B cell (primary cell): ENCODE results near the gene RER1. TPM values are rescaled to one million over a fixed set of nuclear protein-coding genes. Genes with fewer than 3 reads are reported as not detected.

Experiments used
- ATAC-seq: fragments of 200-7000 bp; cut with Tn5 transposase; one replicate; pipeline ENCODE4 v1.10.0; 2021; ENCODE audit warnings: low read depth, mild to moderate bottlenecking, moderate number of reproducible peaks, moderate library complexity
- CTCF ChIA-PET: fragments of 350-600 bp; sonication (Branson Sonifier 250); formaldehyde crosslinking; loops from one replicate; lab custom pipeline; 2021; ENCODE audit warnings: antibody characterized with exemption, inconsistent platforms; lab: Charles Lee
- POLR2A ChIA-PET: fragments of 350-600 bp; sonication (Branson Sonifier 250); formaldehyde crosslinking; loops from one replicate; lab custom pipeline; 2021; ENCODE audit warnings: antibody characterized with exemption; lab: Charles Lee
- DNase-seq: peaks from one replicate; pipeline ENCODE4 v3.0.0; 2013
- H2AFZ ChIP-seq: 2 replicates; pipeline ENCODE4 v1.6.1; 2012; ENCODE audit warnings: mild to moderate bottlenecking, low read depth, low read length; ENCODE audit not compliant: insufficient read depth, poor library complexity, severe bottlenecking
- H3K27ac ChIP-seq, 2 donors: 1 replicate in 1 of 2; 2 replicates in 1 of 2; pipeline ENCODE4 v1.5.1; 2012 to 2013; ENCODE audit warnings: low read length in 2 of 2, mild to moderate bottlenecking in 2 of 2, moderate library complexity in 1 of 2
- H3K27me3 ChIP-seq, 4 experiments: fragments of 200-600 bp in 1 of 4; sonication (generic) in 1 of 4; replicated peaks in 1 of 4; 1 replicate in 2 of 4; 2 replicates in 2 of 4; pipeline versions ENCODE4 v1.6.1 to v1.7.0; 2013 to 2016; ENCODE audit warnings: low read length in 3 of 4, mild to moderate bottlenecking in 2 of 4, mixed read lengths in 1 of 4, moderate library complexity in 1 of 4; ENCODE audit not compliant: insufficient read depth in 4 of 4, control insufficient read depth in 3 of 4; ENCODE audit errors: control extremely low read depth in 1 of 4
- H3K36me3 ChIP-seq, 2 experiments: replicated peaks in 1 of 2; 1 replicate in 1 of 2; 2 replicates in 1 of 2; pipeline versions ENCODE4 v1.6.1 to v1.7.1; 2013; ENCODE audit warnings: low read length in 1 of 2; ENCODE audit not compliant: insufficient read depth in 2 of 2, control insufficient read depth in 1 of 2; ENCODE audit errors: control extremely low read depth in 1 of 2, extremely low read depth in 1 of 2
- H3K4me1 ChIP-seq, 2 donors: fragments of 200-600 bp in 1 of 2; sonication (generic) in 1 of 2; 1 replicate in 1 of 2; 2 replicates in 1 of 2; pipeline versions ENCODE4 v1.5.1 to v1.6.1; 2013 to 2017; ENCODE audit warnings: low read length in 2 of 2; ENCODE audit not compliant: control insufficient read depth in 2 of 2, insufficient read depth in 2 of 2
- H3K4me2 ChIP-seq: replicated peaks from 2 replicates; pipeline ENCODE3; 2012; ENCODE audit warnings: mild to moderate bottlenecking, low read depth, low read length; ENCODE audit not compliant: poor library complexity, severe bottlenecking
- H3K4me3 ChIP-seq, 5 experiments: fragments of 200-600 bp in 1 of 5; sonication (generic) in 1 of 5; 1 replicate in 3 of 5; 2 replicates in 2 of 5; pipeline versions ENCODE4 v1.5.1 to v1.7.0; 2011 to 2016; ENCODE audit warnings: low read length in 4 of 5, mild to moderate bottlenecking in 4 of 5, low read depth in 2 of 5, control low read depth in 1 of 5, moderate library complexity in 1 of 5; ENCODE audit not compliant: insufficient read depth in 1 of 5; ENCODE audit errors: control extremely low read depth in 1 of 5, extremely low read depth in 1 of 5
- H3K79me2 ChIP-seq: fragments of 200-600 bp; sonication (generic); one replicate; pipeline ENCODE4 v1.6.0; 2016; ENCODE audit warnings: low read length; ENCODE audit not compliant: control insufficient read depth, insufficient read depth
- H3K9ac ChIP-seq: fragments of 200-600 bp; sonication (generic); 2 replicates; pipeline ENCODE4 v1.6.1; 2017; ENCODE audit warnings: mild to moderate bottlenecking, low read length, moderate library complexity
- H3K9me3 ChIP-seq, 3 donors: one replicate each; pipeline versions ENCODE4 v1.6.1 to v1.7.1; 2013; ENCODE audit warnings: low read length in 2 of 3; ENCODE audit not compliant: control insufficient read depth in 2 of 3, insufficient read depth in 1 of 3; ENCODE audit errors: control extremely low read depth in 1 of 3
- H4K20me1 ChIP-seq: 2 replicates; pipeline ENCODE4 v1.6.0; 2012; ENCODE audit warnings: mild to moderate bottlenecking, low read length; ENCODE audit not compliant: insufficient read depth, control insufficient read depth, poor library complexity, severe bottlenecking
- H3K27ac Mint-ChIP-seq: one replicate; pipeline ENCODE4 v1.8.0; 2021; ENCODE audit warnings: mixed read lengths
- H3K27me3 Mint-ChIP-seq: one replicate; pipeline ENCODE4 v1.8.0; 2021; ENCODE audit warnings: mixed read lengths
- H3K4me1 Mint-ChIP-seq: one replicate; pipeline ENCODE4 v1.8.0; 2021; ENCODE audit warnings: mixed read lengths
- H3K4me3 Mint-ChIP-seq: one replicate; pipeline ENCODE4 v1.8.0; 2021; ENCODE audit warnings: mixed read lengths
- H3K9me3 Mint-ChIP-seq: one replicate; pipeline ENCODE4 v1.8.0; 2022; ENCODE audit warnings: mixed read lengths; ENCODE audit not compliant: insufficient read depth
- CTCF ChIP-seq: fragments of 200-600 bp; IDR thresholded peaks from one replicate; pipeline ENCODE4 v1.8.0; 2022; ENCODE audit warnings: antibody characterized with exemption, mild to moderate bottlenecking
- EZH2 ChIP-seq: IDR thresholded peaks from 2 replicates; pipeline ENCODE4 v1.6.1; 2012; ENCODE audit warnings: borderline replicate concordance, low read depth, mild to moderate bottlenecking, moderate library complexity, low read length; ENCODE audit not compliant: insufficient read depth, poor library complexity, severe bottlenecking
- WGBS: methylation state at CpG from one replicate; pipeline ENCODE4 v1.1.5; 2013; ENCODE audit warnings: missing lambda C conversion rate; ENCODE audit not compliant: insufficient coverage; 5-methylcytosine and 5-hydroxymethylcytosine counted together
- intact Hi-C: fragments of 100-400 bp; cut with micrococcal nuclease; formaldehyde crosslinking; loops from one replicate; pipeline ENCODE4 v1.10.0; 2022
- polyA plus RNA-seq: library from polyadenylated mRNA; depleted of rRNA; stranded (reverse); fragments of >200 nt; gene quantifications from 2 replicates; pipeline ENCODE4 v1.2.3, GENCODE V29; 2012
- total RNA-seq, 2 donors: library from RNA; stranded (reverse); fragments of 120-200 nt in 1 of 2; gene quantifications; 1 replicate in 1 of 2; 2 replicates in 1 of 2; pipeline versions ENCODE4 v1.2.3 to v1.2.4, GENCODE V29; 2013 to 2022

Gene RER1
- total and polyA plus RNA-seq, 2 donors (not counting 1 experiment from before 2014, with no cell fraction given) = 78.5 to 118 TPM

DNA sequence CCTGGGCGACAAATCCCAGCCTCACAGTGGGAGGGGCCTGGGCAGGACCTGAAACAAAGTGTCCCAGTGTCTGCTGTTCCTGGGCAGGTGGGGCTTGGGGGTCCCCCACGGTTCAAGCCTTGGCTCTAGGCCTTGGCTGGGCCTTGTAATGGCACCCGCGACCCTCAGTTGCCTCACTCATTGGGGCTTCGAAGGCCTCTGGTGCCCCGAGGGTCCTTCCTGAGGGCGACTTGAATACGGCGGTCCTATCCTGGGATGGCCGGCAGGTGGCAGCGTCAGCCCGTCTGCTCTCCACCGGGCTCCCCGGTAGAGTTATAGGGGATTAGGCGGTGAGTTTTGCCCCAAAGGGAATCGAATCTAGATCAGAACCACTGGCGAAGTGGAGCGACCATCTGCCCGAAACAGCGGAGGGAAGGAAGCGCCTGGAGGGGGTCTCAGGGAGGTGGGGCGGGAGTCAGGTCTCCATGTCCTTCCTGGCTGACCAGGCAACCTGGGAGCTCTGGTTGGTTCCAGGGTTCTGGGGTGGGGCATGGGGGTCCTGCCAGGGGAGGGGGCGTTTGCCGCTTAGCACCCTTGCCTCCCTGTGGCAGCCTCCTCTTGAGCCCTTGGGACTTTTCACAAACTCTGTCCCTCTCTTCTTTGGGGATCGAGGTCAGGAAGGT, 22.8 kb downstream of the RER1 start:
- WGBS = under 1% methylated on average over 22 of the region's 25 CpGs
- Mint-ChIP-seq H3K4me1 (peaks cover 43% of the 10 kb centered on the region), H3K27me3 (no peaks in the 10 kb centered on the region), H3K27ac (peak overlapping the region; percentile 87), H3K4me3 (peak overlapping the region; percentile 89), H3K9me3 (no peaks in the 10 kb centered on the region)
- intact Hi-C loops = loop anchor here (10.0 kb wide), 1 partner anchor 1210 kb away; the partner anchor contains the start of gene TPRG1L
- ChIA-PET CTCF (interaction anchor here (0.6 to 5.4 kb wide), 9 partner anchors 82 to 507 kb away, joined by 3 to 53 read pairs (median 5); partner anchors contain the start of genes PANK4 and TNFRSF14), POLR2A (interaction anchor here (0.7 to 1.3 kb wide), 4 partner anchors 130 to 220 kb away, joined by 3 to 5 read pairs (median 4); partner anchors contain the start of gene FAAP20)
- no peaks in the 10 kb centered on the region for H4K20me1 ChIP-seq
- H3K4me1 ChIP-seq = peaks cover 45 to 51% of the 10 kb centered on the region in 2 donors
- H3K4me3 ChIP-seq = peak overlapping the region in 2 of 5 experiments; percentile 12 to 15
- H3K79me2 ChIP-seq = peaks cover 20% of the 10 kb centered on the region
- H3K9me3 ChIP-seq = no peaks in the 10 kb centered on the region
- peak overlapping the region; percentile 16 to 19 for H3K27ac ChIP-seq
- peak overlapping the region; percentile 14 for H3K9ac ChIP-seq
- peak; percentile 91 for TF ChIP-seq CTCF
- no peak for TF ChIP-seq EZH2
- H3K36me3 ChIP-seq = no peaks in the 10 kb centered on the region
- peak; percentile 19 for ATAC-seq
- peak overlapping the region; percentile 53 for H2AFZ ChIP-seq
- DNase-seq = peak; percentile 88
- peak overlapping the region; percentile 98 for H3K4me2 ChIP-seq
- H3K27me3 ChIP-seq = no peaks in the 10 kb centered on the region

DNA sequence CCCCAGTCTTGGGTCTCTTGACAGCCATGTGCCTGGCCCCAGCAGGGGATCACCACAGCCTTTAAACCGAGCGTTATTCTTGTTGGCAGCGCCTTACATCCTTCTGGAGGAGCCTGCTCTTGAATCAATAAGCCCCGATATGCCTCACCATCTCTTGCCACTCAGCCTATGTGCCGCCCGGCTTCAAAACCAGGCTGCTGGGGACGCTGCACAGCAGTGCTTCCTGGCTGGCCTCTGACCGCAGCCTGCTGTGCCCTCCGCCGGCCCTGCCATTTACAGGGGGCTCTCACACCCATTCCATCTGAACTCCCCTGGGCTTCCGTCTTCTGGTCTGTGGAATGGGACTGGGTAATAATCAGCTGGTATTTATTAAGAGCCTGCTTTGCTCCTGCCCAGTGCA, 23.7 kb downstream of the RER1 start:
- Histone ChIP-seq H3K36me3 (no peaks in the 10 kb centered on the region), H3K9ac (peak overlapping the region; percentile 49), H3K79me2 (peaks cover 17% of the 10 kb centered on the region), H3K9me3 (no peaks in the 10 kb centered on the region), H3K27ac (peak overlapping the region; percentile 36 to 45), H2AFZ (peak overlapping the region; percentile 52), H3K27me3 (no peaks in the 10 kb centered on the region), H3K4me2 (peak overlapping the region; percentile 98), H4K20me1 (no peaks in the 10 kb centered on the region), H3K4me1 (peaks cover 45 to 51% of the 10 kb centered on the region in 2 donors), H3K4me3 (peak overlapping the region in 4 of 5 experiments; percentile 41 to 57 (median 48))
- DNase-seq (peak; percentile 46), ATAC-seq (no peak)
- Mint-ChIP-seq H3K27ac (peak overlapping the region; percentile 92), H3K4me1 (peaks cover 42% of the 10 kb centered on the region), H3K4me3 (peak overlapping the region; percentile 87), H3K9me3 (no peaks in the 10 kb centered on the region), H3K27me3 (no peaks in the 10 kb centered on the region)
- 68% methylated on average over 7 of the region's 11 CpGs for WGBS
- no peak for TF ChIP-seq CTCF
- TF ChIP-seq EZH2 = no peak
- POLR2A ChIA-PET = interaction anchor here (0.8 to 1.3 kb wide), 6 partner anchors 129 to 170 kb away, joined by 3 to 7 read pairs (median 3); partner anchors contain the start of gene TNFRSF14
- intact Hi-C loops = loop anchor here (10.0 kb wide), 1 partner anchor 1209 kb away; the partner anchor contains the start of gene TPRG1L
- CTCF ChIA-PET = interaction anchor here (0.9 to 5.4 kb wide), 13 partner anchors 81 to 511 kb away, joined by 3 to 53 read pairs (median 5); partner anchors contain the start of genes FAAP20, HES5, PANK4 and TNFRSF14
